GM21390 (cell line): ENCODE data around the gene VN1R2.
"Not testable (repeated sequence)": the region's sequence is repeated elsewhere in the genome, so short reads cannot be mapped to it uniquely, and the experiment has no call there.

Experiments used
- ATAC-seq: cut with Tn5 transposase; IDR thresholded peaks from one replicate; pipeline ENCODE4 v1.9.1; 2021; ENCODE audit not compliant: unreplicated experiment

The VN1R2 gene

DNA sequence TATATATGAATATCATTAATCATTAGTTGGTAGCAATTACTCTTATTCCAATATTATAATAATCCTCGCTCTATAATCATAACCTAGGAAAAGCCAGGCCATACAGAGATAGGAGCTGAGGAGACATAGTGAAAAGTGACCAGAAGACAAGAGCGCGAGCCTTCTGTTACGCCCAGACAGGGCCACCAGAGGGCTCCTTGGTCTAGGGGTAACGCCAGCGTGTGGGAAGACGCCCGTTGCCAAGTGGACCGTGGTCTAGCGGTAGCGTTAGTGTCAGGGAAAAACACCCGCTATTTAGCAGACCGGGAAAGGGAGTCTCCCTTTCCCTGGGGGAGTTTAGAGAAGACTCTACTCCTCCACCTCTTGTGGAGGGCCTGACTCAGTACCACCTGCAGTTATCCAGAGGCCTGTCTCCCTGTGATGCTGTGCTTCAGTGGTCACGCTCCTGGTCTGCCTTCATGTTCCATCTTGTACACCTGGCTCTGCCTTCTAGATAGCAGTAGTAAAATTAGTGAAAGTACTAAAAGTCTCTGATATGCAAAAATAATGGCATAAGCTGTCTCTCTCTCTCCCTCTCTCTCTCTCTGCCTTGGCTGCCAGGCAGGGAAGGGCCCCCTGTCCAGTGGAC lies at the start of gene VN1R2:
VN1R2 (plus strand) TSS at position 578 of the 628 bp plus-strand sequence. CDS start 84 bp downstream, outside the sequence.
- not testable (repeated sequence) for ATAC-seq

DNA sequence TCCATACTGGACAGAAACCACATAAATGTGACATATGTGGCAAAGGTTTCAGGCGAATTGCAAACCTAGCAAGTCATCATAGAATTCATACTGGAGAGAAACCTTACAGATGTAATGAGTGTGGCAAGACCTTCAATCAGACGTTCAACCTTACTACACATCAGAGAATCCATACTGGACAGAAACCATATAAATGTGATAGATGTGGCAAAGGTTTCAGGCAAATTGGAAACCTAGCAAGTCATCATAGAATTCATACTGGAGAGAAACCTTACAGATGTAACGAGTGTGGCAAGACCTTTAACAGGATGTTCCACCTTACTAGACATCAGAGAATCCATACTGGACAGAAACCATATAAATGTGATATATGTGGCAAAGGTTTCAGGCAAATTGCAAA lies 46.5 kb upstream of the VN1R2 start:
- ATAC-seq: not testable (repeated sequence)

DNA sequence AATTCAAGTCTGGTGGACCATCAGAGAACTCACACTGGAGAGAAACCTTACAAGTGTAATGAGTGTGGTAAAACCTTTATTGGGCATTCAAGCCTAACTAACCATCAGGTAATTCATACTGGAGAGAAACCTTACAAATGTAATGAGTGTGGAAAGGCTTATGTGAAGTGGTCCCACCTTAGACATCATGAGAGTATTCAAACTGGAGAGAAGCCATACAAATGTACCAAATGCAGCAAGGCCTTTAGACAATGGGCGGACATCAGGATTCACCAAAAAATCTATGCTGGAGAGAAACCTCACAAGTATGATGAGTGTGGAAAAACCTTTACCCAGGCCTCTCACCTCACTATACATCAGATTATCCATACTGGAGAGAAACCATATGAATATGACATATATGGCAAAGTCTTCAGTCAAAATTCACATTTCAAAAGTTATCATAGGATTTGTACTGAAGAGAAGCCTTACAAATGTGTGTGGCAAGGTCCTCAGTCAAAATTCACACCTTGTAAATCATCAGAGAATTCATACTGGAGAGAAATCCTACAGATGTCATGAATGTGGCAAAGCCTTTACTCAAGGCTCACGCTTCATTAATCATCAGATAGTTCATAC lies 45.3 kb upstream of the VN1R2 start:
- no peak for ATAC-seq

DNA sequence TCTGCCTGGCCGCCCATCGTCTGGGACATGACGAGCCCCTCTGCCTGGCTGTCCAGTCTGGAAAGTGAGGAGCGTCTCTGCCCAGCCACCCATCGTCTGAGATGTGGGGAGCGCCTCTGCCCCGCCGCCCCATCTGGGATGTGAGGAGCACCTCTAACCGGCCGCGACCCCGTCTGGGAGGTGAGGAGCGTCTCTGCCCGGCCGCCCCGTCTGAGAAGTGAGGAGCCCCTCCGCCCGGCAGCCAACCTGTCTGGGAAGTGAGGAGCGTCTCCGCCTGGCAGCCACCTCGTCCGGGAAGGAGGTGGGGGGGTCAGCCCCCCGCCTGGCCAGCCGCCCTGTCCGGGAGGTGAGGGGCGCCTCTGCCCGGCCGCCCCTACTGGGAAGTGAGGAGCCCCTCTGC lies 35.4 kb upstream of the VN1R2 start:
- ATAC-seq: not testable (repeated sequence)

- ATAC-seq: no peak
Observed at GRCh38 chr19:53224606-53225005, 33.5 kb upstream of the VN1R2 start.

DNA sequence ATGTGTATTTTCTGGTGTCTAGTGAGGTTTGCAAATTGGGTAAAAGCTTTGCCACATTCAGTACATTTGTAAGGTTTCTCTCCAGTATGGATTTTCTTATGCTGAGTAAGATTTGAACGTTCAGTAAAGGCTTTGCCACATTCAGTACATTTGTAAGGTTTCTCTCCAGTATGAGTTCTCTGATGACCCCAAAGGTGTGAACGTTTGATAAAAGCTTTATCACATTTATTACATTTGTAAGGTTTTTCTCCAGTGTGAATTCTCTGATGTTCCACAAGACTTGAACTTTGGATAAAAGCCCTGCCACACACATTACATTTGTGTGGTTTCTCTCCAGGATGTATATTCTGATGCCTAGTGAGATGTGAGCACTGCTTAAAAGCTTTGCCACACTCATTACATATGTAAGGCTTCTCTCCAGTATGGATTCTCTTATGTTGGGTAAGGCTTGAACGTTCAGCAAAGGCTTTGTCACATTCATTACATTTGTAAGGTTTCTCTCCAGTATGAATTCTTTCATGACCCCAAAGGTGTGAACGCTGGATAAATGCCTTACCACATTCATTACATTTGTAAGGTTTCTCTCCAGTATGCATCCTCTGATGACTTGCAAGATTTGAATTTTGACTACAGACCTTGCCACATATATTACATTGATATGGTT lies 20.8 kb upstream of the VN1R2 start:
- no peak for ATAC-seq

GRCh38 chr19:53246498-53246897 lies 11.6 kb upstream of the VN1R2 start:
- no peak for ATAC-seq

- no peak for ATAC-seq
Observed at GRCh38 chr19:53254411-53255341, 3.4 kb upstream of the VN1R2 start, which contains the start of gene ZNF677. Gene ZNF677, minus strand, starts transcription at chr19:53254873. Its CDS starts 3,323 bp downstream, at chr19:53251550.

- ATAC-seq: not testable (repeated sequence)
Observed at GRCh38 chr19:53267623-53268022, 9.5 kb downstream of the VN1R2 start, which contains the start of gene VN1R4. Gene VN1R4, minus strand, starts transcription at chr19:53267723. Its CDS starts 58 bp downstream, at chr19:53267665.

GRCh38 chr19:53269861-53270260 lies 11.8 kb downstream of the VN1R2 start:
- not testable (repeated sequence) for ATAC-seq

- ATAC-seq: no peak
Observed at GRCh38 chr19:53272044-53272443, 14.0 kb downstream of the VN1R2 start.

GRCh38 chr19:53275480-53275879 lies 17.4 kb downstream of the VN1R2 start:
- no peak for ATAC-seq

- ATAC-seq: not testable (repeated sequence)
Observed at GRCh38 chr19:53281947-53282346, 23.9 kb downstream of the VN1R2 start.

DNA sequence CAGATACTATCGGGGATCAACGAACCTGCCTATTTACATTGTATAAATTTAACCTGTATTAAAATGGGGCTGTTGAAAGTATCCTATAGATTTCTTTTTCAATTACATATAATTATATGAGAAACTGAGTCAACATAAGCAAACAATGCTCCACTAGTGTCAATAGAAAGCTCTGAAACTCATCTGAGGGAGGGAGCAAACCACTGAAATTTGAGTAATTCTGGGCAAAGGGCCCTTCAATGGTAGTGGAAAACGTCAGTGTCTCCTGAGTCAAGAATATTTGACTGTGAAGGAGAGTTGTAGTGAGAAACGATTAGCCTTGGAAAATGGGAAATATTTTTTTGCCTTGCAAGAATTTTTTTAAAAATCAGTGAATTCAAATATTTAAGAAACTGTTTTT lies 27.0 kb downstream of the VN1R2 start:
- ATAC-seq: no peak

- no peak for ATAC-seq
Observed at GRCh38 chr19:53290758-53291549, 32.9 kb downstream of the VN1R2 start.

DNA sequence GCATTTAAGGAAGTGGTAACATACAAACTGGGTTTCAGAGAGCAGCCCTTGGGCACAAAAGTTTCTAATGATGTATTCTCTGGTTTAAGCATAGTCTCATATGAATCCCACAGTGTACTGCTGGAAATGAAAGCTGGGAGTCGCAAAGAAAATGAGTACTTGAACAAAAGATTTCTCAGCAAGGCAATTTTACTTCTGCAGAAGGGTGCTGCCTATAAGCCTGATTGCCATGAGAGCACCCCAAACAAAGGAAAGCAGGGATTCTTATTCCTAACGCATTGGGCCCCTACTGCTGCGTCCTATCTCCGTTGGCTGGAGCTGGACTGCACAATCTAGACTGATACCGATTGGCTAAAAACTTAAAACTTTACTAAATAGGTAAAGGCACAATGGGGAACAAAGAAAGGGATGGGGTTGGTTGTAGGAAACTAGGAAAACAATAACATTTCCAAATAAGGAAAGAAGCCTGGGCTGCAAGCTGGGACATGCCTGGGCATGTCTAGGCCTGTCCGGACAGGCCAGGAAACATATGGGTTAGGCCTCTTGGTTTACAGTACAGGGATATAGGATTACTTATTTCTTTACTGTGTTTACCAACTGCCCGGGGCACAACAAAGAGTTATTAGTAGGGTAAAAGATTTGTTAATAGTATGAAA lies 36.8 kb downstream of the VN1R2 start:
- no peak for ATAC-seq

DNA sequence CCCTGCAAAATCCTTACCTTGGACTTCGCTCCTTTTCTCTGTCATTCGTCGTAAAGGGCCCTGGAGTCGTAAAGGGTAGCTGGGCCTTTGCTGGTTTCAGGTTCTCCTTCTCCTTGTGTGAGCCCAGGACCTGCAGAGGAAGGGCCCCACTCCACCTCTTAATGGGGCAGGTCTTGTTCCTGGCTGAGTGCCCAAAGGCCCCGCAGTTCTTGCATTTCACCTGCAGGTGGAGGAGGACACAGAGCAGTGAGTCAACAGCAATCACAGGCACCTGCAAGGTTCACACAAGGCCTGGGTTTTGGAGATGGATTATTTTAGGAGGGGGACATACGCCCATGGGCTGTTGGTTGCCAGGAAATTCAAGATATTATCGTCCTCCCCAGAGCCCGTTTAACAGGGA lies 43.2 kb downstream of the VN1R2 start:
- not testable (repeated sequence) for ATAC-seq

DNA sequence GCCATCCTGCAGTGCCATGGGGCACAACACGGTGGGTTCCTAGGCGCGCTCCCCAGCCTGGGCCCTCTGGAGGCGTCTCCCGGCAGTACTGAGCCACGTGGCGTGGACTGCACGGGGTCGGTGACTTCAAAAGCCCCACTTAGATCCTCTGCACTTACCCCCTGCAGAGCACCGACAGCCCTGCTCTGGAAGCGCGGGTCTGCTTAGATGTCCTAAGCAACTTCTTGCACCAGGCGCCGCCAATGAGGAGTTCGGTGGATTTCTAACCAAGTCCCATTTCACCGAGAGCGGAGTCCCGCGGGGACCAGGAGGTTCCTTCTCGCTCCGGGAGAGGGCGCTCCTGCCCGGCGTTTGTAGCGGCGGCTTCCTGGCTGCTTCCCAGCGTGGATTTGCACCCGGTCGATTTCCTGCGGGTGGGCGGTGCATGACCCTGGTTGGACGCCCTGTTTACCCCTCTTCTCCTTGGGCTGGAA lies 50.3 kb downstream of the VN1R2 start:
- no peak for ATAC-seq
